IPS-15b (cell line): Measurements from ENCODE around the gene PRPF19.

Source experiments
- H3K27me3 ChIP-seq: one replicate; pipeline ENCODE4 v1.6.1; 2013; ENCODE audit warnings: low read length; ENCODE audit not compliant: control insufficient read depth, insufficient read depth
- H3K36me3 ChIP-seq: one replicate; pipeline ENCODE4 v1.6.1; 2013; ENCODE audit warnings: low read length; ENCODE audit not compliant: control insufficient read depth, insufficient read depth
- H3K4me1 ChIP-seq: one replicate; pipeline ENCODE4 v1.6.1; 2013; ENCODE audit warnings: mild to moderate bottlenecking, low read length; ENCODE audit not compliant: control insufficient read depth, insufficient read depth
- H3K4me3 ChIP-seq: one replicate; pipeline ENCODE4 v1.5.1; 2013; ENCODE audit warnings: low read depth, low read length
- H3K9ac ChIP-seq: one replicate; pipeline ENCODE4 v1.6.1; 2013; ENCODE audit warnings: low read depth, mild to moderate bottlenecking, low read length
- H3K9me3 ChIP-seq: one replicate; pipeline ENCODE4 v1.6.1; 2013; ENCODE audit warnings: mild to moderate bottlenecking, low read length; ENCODE audit not compliant: control insufficient read depth, insufficient read depth

Gene PRPF19

DNA sequence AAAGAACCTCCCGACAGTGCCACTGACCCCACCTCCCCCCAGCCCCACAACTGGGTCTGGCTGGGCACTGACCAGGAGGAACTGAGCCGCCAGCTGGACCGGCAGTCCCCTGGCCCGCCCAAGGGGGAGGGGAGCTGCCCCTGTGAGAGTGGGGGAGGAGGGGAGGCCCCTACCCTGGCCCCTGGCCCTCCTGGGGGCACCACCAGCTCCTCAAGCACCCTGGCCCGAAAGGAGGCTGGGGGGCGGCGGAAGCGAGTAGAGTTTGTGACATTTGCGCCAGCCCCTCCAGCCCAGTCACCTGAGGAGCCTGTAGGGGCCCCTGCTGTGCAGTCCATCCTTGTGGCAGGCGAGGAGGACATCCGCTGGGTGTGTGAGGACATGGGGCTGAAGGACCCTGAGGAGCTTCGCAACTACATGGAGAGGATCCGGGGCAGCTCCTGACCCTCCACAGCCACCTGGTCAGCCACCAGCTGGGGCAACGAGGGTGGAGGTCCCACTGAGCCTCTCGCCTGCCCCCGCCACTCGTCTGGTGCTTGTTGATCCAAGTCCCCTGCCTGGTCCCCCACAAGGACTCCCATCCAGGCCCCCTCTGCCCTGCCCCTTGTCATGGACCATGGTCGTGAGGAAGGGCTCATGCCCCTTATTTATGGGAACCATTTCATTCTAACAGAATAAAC, 30.2 kb upstream of the PRPF19 start:
- H3K4me3 ChIP-seq = no peak overlapping the region
- H3K9me3 ChIP-seq = no peaks in the 10 kb centered on the region
- H3K27me3 ChIP-seq = no peaks in the 10 kb centered on the region
- peaks cover 24% of the 10 kb centered on the region for H3K36me3 ChIP-seq
- H3K4me1 ChIP-seq = peaks cover 3% of the 10 kb centered on the region
- H3K9ac ChIP-seq = no peak overlapping the region

DNA sequence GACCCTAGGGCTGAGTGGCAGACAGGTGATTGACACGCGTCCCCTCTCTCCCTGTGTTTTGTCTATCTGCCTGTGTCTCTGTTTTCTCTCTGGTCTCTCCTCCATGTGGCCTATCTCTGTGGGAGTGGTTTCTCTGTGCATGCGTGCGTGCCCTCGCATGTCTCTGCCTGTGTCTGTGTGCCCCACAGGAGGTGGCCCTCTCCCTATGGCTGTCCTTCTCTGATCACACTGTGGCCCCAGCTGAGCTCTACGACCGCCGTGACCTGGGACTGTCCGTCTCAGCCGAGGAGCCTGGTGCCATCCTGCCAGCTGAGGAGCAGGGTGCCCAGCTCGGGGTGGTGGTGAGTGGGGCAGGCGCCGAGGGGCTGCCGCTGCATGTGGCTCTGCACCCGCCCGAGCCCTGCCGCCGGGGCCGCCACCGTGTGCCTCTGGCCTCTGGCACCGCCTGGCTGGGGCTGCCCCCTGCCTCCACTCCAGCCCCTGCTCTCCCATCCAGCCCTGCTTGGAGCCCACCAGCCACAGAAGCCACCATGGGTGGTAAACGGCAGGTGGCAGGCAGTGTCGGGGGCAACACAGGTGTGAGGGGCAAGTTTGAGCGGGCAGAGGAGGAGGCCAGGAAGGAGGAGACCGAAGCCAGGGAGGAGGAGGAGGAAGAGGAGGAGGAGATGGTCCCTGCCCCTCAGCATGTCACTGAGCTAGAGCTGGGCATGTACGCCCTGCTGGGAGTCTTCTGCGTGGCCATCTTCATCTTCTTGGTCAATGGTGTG, 29.5 kb upstream of the PRPF19 start:
- peaks cover 25% of the 10 kb centered on the region for H3K36me3 ChIP-seq
- no peaks in the 10 kb centered on the region for H3K27me3 ChIP-seq
- H3K4me3 ChIP-seq = no peak overlapping the region

DNA sequence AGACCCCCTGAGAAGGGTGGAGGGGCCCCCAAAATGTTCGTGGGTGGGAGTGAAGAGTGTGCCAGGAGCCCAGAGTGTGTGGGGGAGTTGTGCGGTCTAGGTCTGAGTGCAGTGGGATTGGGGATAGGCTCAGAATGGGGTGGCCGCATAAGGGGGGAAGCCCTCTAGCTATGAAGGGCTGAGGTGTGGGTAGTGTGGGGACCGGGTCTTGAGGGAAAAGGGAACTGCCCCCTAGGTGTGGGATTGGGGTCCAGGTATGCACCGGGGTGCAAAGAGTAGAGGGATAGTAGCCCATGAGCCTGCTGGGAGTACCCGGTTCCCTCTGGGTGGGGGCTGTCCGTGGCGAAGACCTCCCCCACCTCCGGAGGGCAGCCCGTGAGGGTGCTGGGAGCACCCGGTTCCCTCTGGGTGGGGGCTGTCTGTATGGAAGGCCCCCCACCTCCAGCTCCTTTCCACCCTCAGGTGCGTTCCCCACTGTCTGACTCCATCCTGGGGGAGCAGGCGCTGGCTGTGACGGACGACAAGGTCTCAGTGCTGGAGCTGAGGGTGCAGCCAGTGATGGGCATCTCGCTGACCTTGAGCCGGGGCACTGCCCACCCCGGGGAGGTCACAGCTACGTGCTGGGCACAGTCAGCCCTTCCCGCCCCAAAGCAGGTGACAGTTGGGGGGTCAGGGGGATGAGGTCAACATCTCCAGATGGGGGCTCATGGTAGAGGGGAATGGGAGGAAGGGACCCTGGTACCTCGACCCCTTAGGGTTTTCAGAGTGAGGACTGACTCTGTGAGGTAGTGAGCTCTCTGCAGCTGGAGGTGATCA, 28.6 kb upstream of the PRPF19 start:
- Histone ChIP-seq H3K27me3 (no peaks in the 10 kb centered on the region), H3K9me3 (no peaks in the 10 kb centered on the region), H3K36me3 (peaks cover 25% of the 10 kb centered on the region), H3K4me3 (no peak overlapping the region), H3K4me1 (peaks cover 3% of the 10 kb centered on the region), H3K9ac (no peak overlapping the region)

More for the DNA sequence above, 29.5 kb upstream of the PRPF19 start:
- peaks cover 3% of the 10 kb centered on the region for H3K4me1 ChIP-seq
- H3K9ac ChIP-seq = no peak overlapping the region
- no peaks in the 10 kb centered on the region for H3K9me3 ChIP-seq

DNA sequence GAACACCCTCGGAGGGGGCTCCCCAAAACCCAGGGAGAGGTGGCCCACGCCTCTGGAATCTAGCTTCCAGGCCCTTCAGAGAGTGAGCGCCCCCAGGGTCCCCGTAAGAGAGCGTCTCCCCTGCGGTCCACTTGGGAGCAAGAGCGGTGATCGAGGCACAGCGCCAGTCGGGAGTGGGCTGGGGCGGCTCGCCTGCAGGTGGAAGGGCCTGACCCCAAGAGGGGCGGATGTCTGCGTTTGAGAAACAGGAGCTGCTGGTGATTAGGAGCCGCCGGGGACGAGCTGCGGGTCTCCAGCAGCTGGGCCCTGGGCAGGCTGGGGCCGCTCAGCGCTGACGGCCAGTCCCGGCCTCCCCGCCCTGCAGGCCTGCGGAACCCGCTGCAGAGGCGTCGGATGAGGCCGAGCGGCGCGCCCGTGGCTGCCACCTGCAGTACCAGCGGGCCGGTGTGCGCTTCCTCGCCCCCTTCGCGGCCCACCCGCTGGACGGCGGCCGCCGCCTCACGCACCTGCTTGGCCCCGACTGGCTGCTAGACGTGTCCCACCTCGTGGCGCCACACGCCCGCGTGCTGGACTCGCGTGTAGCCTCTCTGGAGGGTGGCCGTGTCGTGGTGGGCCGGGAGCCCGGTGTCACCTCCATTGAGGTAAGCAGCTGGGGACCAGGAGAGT, 27.9 kb upstream of the PRPF19 start:
- no peaks in the 10 kb centered on the region for H3K27me3 ChIP-seq
- H3K9ac ChIP-seq = no peak overlapping the region
- H3K36me3 ChIP-seq = peaks cover 27% of the 10 kb centered on the region
- H3K4me1 ChIP-seq = peaks cover 3% of the 10 kb centered on the region
- H3K9me3 ChIP-seq = no peaks in the 10 kb centered on the region
- no peak overlapping the region for H3K4me3 ChIP-seq

DNA sequence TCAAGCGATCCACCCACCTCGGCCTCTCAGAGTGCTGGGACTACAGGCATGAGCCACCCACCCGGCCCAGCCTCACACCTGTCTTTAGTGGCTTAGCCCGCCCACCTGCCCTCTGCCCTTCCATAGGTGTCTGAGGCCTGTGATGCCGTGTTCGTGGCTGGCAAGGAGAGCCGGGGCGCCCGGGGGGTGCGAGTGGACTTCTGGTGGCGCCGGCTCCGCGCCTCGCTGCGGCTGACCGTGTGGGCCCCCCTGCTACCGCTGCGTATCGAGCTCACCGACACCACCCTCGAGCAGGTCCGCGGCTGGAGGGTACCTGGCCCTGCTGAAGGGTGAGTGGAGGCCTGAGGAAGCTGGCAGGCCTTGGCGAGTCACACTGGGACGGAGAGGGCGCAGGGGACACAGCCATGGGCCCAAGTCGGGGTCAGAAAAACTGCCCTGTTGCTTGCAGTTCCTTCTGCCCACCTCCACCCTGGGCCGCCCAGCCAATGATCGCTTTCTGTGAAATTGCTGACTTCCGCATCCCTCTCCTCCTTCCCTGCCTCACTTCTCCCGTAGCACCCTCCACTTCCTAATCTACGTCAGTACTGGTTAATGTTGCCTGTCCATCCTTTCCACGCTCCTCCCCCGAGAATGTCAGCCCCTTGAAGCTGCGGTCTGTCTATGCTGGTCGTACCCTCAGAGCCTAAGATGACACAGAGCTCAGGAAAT, 27.2 kb upstream of the PRPF19 start:
- Histone ChIP-seq H3K4me3 (no peak overlapping the region), H3K36me3 (peaks cover 30% of the 10 kb centered on the region), H3K27me3 (no peaks in the 10 kb centered on the region), H3K4me1 (peaks cover 3% of the 10 kb centered on the region), H3K9me3 (no peaks in the 10 kb centered on the region), H3K9ac (no peak overlapping the region)

DNA sequence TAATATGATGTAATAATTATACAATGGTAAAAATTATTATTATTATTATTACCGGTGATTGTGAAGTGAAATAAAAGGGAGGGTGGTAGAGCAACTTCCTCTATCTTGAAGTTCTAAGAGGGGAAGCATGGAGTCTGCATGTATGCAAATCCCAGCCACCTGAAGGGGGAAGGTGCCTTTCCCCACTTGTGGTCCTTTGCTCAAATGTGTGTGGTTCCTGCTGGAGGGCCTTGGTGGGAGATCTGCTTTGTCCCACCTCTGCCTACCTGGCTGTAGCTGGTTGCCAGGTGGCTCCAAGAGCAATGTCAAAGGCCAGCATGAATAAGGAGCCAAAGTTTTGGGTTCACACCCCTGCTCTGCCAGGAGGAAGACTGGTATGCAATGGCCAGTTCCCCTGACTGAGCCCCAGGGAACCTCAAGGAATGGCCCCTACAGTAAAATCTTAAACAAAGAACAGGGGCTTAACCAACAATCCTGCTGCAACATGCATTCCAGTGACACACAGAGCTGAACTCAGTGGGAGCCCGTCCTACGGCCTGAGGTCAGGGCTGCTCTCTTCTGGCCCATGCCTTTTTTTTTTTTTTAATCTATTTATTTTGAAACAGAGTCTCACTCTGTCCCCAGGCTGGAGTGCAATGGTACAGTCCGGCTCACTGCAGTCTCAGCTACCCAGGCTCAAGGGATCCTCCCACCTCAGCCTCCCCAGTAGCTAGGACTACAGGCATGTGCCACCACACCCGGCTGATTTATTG, 26.4 kb upstream of the PRPF19 start:
- peaks cover 32% of the 10 kb centered on the region for H3K36me3 ChIP-seq
- H3K27me3 ChIP-seq = no peaks in the 10 kb centered on the region
- no peak overlapping the region for H3K9ac ChIP-seq
- no peak overlapping the region for H3K4me3 ChIP-seq
- no peaks in the 10 kb centered on the region for H3K9me3 ChIP-seq
- H3K4me1 ChIP-seq = peaks cover 3% of the 10 kb centered on the region

DNA sequence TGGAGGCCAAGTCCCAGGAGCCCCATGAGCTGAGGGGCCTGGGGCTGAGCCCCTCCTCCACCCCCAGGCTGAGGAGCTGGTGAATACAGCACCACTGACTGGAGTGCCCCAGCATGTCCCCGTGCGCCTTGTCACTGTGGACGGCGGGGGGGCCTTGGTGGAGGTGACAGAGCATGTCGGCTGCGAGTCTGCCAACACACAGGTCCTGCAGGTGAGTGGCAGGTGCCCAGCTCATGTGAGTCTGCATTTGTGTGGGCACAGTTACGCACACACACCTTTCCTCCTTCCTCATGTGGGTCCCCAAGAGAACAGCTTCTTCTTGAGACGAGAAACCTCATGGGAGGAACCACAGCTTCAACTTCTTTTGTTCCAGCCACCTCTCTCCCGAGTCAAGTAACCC, 25.5 kb upstream of the PRPF19 start:
- Histone ChIP-seq H3K27me3 (no peaks in the 10 kb centered on the region), H3K4me3 (no peak overlapping the region), H3K9me3 (no peaks in the 10 kb centered on the region), H3K9ac (no peak overlapping the region), H3K4me1 (peaks cover 3% of the 10 kb centered on the region), H3K36me3 (peaks cover 35% of the 10 kb centered on the region)

DNA sequence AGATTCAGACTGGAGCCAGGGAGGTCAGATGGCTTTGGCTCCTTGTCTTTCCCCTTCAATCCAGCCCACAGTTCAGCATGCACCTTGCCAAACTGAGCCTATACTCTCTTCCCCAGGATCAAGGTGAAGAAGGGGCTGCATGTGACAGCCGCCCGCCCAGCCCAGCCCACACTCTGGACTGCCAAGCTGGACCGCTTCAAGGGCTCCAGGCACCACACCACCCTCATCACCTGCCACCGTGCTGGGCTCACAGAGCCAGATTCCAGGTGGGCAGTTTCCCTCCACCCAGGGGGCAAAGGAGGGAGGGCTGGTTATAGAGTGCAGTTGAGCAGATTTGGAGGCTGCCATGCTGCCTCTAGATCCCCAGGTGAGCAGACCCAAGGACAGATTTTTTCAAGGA, 24.0 kb upstream of the PRPF19 start:
- Histone ChIP-seq H3K4me3 (no peak overlapping the region), H3K36me3 (peaks cover 31% of the 10 kb centered on the region), H3K27me3 (peaks cover 4% of the 10 kb centered on the region), H3K9me3 (no peaks in the 10 kb centered on the region), H3K9ac (no peak overlapping the region), H3K4me1 (peaks cover 8% of the 10 kb centered on the region)

DNA sequence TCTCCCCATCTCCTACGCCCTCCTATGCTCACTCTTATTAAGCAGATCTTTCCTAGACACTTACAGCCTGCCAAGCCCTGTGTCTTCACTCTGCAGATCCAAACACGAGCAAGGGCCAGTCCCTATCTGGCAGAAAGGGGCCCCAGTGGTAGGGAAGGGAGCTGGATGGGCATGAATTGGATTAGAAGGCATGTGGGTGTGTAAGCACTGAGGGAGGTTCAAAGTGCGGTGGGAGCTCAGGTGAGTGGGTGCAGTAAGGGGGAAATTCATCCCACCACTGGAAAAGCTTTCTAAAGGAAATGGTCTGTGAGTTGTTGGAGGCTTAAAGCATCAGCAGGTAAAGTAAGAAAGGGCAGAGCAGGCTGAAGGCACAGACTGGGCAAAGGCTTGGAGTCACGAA, 23.4 kb upstream of the PRPF19 start:
- H3K4me3 ChIP-seq = no peak overlapping the region
- peaks cover 29% of the 10 kb centered on the region for H3K36me3 ChIP-seq
- H3K9me3 ChIP-seq = no peaks in the 10 kb centered on the region
- peaks cover 8% of the 10 kb centered on the region for H3K4me1 ChIP-seq
- H3K27me3 ChIP-seq = peaks cover 7% of the 10 kb centered on the region
- no peak overlapping the region for H3K9ac ChIP-seq

DNA sequence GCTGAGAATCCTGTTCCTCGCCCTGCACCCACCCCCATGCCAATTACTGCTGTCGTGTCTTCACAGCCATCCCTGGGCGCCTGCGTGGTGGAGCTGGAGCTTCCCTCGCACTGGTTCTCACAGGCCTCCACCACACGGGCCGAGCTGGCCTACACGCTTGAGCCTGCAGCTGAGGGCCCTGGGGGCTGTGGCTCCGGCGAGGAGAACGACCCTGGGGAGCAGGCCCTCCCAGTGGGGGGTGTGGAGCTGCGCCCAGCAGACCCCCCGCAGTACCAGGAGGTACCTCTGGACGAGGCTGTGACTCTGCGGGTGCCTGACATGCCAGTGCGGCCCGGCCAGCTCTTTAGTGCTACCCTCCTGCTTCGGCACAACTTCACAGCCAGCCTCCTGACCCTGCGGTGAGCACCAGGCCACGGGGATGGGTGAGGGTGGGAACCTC, 22.2 kb upstream of the PRPF19 start:
- Histone ChIP-seq H3K9ac (no peak overlapping the region), H3K4me1 (peaks cover 10% of the 10 kb centered on the region), H3K36me3 (peaks cover 23% of the 10 kb centered on the region)

More for the DNA sequence above, 22.2 kb upstream of the PRPF19 start:
- Histone ChIP-seq H3K4me3 (no peak overlapping the region), H3K9me3 (no peaks in the 10 kb centered on the region), H3K27me3 (peaks cover 9% of the 10 kb centered on the region)
